GM13977 (cell line): ENCODE results near the gene PLCG1.

Experiments
- DNase-seq: peaks from one replicate; pipeline ENCODE4 v3.0.0; 2012; ENCODE audit warnings: low spot score
- in situ Hi-C: fragments of 300-500 bp; cut with MboI; formaldehyde crosslinking; loops from one replicate; pipeline ENCODE4 v1.12.0; 2022; ENCODE audit warnings: low sequenced_read_pairs, low pct_unique_long_range_greater_than_20kb, mixed read lengths, inconsistent platforms; ENCODE audit not compliant: unreplicated experiment
- TF ChIP-seq, protein P1 (sequence below): IDR thresholded peaks from 2 replicates; pipeline ENCODE4 v1.5.1; 2012; ENCODE audit warnings: mild to moderate bottlenecking, control low read depth; ENCODE audit not compliant: insufficient read depth; ENCODE audit errors: extremely low read depth, missing control alignments

The PLCG1 gene

GRCh38 chr20:41222296-41222695 lies 85.0 kb downstream of the PLCG1 start:
- in situ Hi-C loops = no loop called here
- TF ChIP-seq, protein P1, sequence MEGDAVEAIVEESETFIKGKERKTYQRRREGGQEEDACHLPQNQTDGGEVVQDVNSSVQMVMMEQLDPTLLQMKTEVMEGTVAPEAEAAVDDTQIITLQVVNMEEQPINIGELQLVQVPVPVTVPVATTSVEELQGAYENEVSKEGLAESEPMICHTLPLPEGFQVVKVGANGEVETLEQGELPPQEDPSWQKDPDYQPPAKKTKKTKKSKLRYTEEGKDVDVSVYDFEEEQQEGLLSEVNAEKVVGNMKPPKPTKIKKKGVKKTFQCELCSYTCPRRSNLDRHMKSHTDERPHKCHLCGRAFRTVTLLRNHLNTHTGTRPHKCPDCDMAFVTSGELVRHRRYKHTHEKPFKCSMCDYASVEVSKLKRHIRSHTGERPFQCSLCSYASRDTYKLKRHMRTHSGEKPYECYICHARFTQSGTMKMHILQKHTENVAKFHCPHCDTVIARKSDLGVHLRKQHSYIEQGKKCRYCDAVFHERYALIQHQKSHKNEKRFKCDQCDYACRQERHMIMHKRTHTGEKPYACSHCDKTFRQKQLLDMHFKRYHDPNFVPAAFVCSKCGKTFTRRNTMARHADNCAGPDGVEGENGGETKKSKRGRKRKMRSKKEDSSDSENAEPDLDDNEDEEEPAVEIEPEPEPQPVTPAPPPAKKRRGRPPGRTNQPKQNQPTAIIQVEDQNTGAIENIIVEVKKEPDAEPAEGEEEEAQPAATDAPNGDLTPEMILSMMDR = no peak
- no peak for DNase-seq

GRCh38 chr20:41222703-41223102 lies 85.4 kb downstream of the PLCG1 start:
- TF ChIP-seq, protein P1 = no peak
- no peak for DNase-seq
- in situ Hi-C loops = no loop called here

GRCh38 chr20:41223112-41223511 lies 85.8 kb downstream of the PLCG1 start:
- no peak for DNase-seq
- TF ChIP-seq, protein P1 = no peak
- in situ Hi-C loops = no loop called here

DNA sequence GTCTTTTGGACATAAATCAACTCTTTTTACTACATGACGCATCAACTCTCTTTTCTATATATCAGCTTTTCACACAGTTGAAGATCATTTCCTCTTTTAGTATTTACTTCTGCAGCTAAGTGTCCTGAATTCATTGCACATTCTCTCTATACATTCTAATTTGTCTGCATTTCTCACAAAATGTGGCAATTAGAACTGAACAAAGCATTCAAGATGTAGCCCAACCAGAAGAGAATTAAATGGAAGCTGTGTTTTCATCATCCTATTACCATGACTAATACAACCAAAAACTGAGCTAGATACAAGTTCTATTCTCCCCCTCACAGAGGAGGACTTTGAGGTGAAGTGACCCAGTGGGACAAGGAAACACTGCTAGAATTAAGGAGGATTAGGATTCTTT lies 86.9 kb downstream of the PLCG1 start:
- TF ChIP-seq, protein P1 = no peak
- DNase-seq = no peak
- in situ Hi-C loops = no loop called here

GRCh38 chr20:41225091-41225490 lies 87.7 kb downstream of the PLCG1 start:
- TF ChIP-seq, protein P1 = no peak
- in situ Hi-C loops = no loop called here
- DNase-seq = no peak

DNA sequence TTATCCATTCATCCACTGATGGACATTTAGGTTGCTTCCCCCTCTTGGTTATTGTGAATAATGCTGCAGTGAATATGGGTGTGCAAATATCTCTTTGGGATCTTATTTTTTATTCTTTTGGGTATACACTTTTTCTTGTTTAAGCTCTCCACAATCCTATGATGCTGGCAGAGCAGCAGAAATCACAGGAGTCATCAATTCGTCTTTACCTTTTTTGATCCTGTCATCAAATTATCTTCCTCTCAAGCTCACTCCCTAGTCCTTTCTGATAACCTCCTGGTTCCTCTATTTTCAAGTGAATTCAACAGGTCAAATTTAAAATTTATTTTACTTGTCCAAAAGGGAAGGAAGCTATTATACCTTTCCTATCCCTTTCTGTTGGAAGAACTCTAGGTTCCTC lies 89.1 kb downstream of the PLCG1 start:
- TF ChIP-seq, protein P1 = no peak
- in situ Hi-C loops = no loop called here
- no peak for DNase-seq
